Activated CD4-positive, CD25-positive, alpha-beta regulatory T cell treated with anti-CD3 and anti-CD28 coated beads, Interleukin-2, amount 50 U/mL, for 24 hours (primary cell): ENCODE data around the gene SGCE.

ENCODE experiments used
- ATAC-seq, 2 donors: fragments of 150-1000 bp; cut with Tn5 transposase; one replicate each; pipeline ENCODE4 v1.10.0; 2021; ENCODE audit warnings: mild to moderate bottlenecking in 1 of 2, moderate library complexity in 1 of 2

Gene SGCE

GRCh38 chr7:94561841-94562514, 94.0 kb downstream of the SGCE start:
- no peak for ATAC-seq

GRCh38 chr7:94559972-94560371, 96.0 kb downstream of the SGCE start:
- no peak for ATAC-seq

GRCh38 chr7:94557215-94557614, 98.7 kb downstream of the SGCE start:
- ATAC-seq = no peak

GRCh38 chr7:94556028-94556427, 99.9 kb downstream of the SGCE start:
- ATAC-seq = no peak

GRCh38 chr7:94547126-94547525, 108.8 kb downstream of the SGCE start:
- ATAC-seq = no peak

- ATAC-seq = no peak
Observed at GRCh38 chr7:94540428-94540827, 115.5 kb downstream of the SGCE start.
